Amniotic stem cell (primary cell): ENCODE measurements around the gene MTERF4.
"Not testable (repeated sequence)": the region's sequence is repeated elsewhere in the genome, so short reads cannot be mapped to it uniquely, and the experiment has no call there.

Experiments
- DNase-seq: peaks from one replicate; lab custom pipeline; 2025; lab: John Stamatoyannopoulos, UW

The MTERF4 gene

GRCh38 chr2:241110607-241111439 is 8.7 kb upstream of the MTERF4 start:
- DNase-seq: no peak

- DNase-seq: no peak
Measured at GRCh38 chr2:241110089-241110606, 8.1 kb upstream of the MTERF4 start.

GRCh38 chr2:241109210-241110088 is 7.4 kb upstream of the MTERF4 start:
- DNase-seq: no peak

- no peak for DNase-seq
Measured at GRCh38 chr2:241108271-241109209, 6.5 kb upstream of the MTERF4 start.

GRCh38 chr2:241107031-241107783 is 5.1 kb upstream of the MTERF4 start:
- no peak for DNase-seq

GRCh38 chr2:241105641-241106040 is 3.6 kb upstream of the MTERF4 start:
- DNase-seq: no peak

GRCh38 chr2:241104611-241105010 is 2.5 kb upstream of the MTERF4 start:
- not testable (repeated sequence) for DNase-seq

GRCh38 chr2:241103176-241103595 is 1.1 kb upstream of the MTERF4 start:
- DNase-seq: no peak

GRCh38 chr2:241099246-241099645 is 2.8 kb downstream of the MTERF4 start:
- DNase-seq: no peak

- DNase-seq: no peak
Measured at GRCh38 chr2:241096979-241097378, 5.1 kb downstream of the MTERF4 start.

- DNase-seq: no peak
Measured at GRCh38 chr2:241095594-241096290, 6.3 kb downstream of the MTERF4 start.

GRCh38 chr2:241094924-241095420 is 7.1 kb downstream of the MTERF4 start:
- DNase-seq: no peak

- no peak for DNase-seq
Measured at GRCh38 chr2:241094172-241094571, 7.9 kb downstream of the MTERF4 start.

- DNase-seq: not testable (repeated sequence)
Measured at GRCh38 chr2:241093133-241093781, 8.8 kb downstream of the MTERF4 start.

- no peak for DNase-seq
Measured at GRCh38 chr2:241092677-241093076, 9.4 kb downstream of the MTERF4 start.

GRCh38 chr2:241091734-241092445 is 10.2 kb downstream of the MTERF4 start:
- DNase-seq: no peak

GRCh38 chr2:241091201-241091600 is 10.9 kb downstream of the MTERF4 start:
- no peak for DNase-seq

- no peak for DNase-seq
Measured at GRCh38 chr2:241088791-241089732, 13.0 kb downstream of the MTERF4 start.
